OCI-LY1 (cell line): ENCODE results near the gene ITSN1.

Experiments
- CTCF ChIP-seq: fragments of 200-600 bp; sonication (generic), shearing (Covaris generic); IDR thresholded peaks from 2 replicates; pipeline ENCODE4 v1.5.1; 2017; ENCODE audit warnings: mild to moderate bottlenecking, antibody characterized with exemption, low read length, moderate library complexity, mixed read lengths
- EZH2 ChIP-seq: fragments of 200-600 bp; sonication (generic), shearing (Covaris generic); IDR thresholded peaks from 2 replicates; pipeline ENCODE4 v1.8.0; 2017; ENCODE audit warnings: borderline replicate concordance, mixed run types, mild to moderate bottlenecking, antibody characterized with exemption, low read length, moderate library complexity, mixed read lengths

- TF ChIP-seq CTCF: no peak
- no peak for TF ChIP-seq EZH2
Measured at GRCh38 chr21:33664135-33664534, 21.8 kb downstream of the ITSN1 start.
